A673 (cell line): ENCODE measurements around the gene GPHN.

Experiments used
- EZH2 ChIP-seq: fragments of 200-600 bp; sonication (generic); IDR thresholded peaks from 2 replicates; pipeline ENCODE4 v1.6.1; 2017; ENCODE audit warnings: borderline replicate concordance, low read depth, mild to moderate bottlenecking, mixed read lengths, antibody characterized with exemption, low read length; ENCODE audit not compliant: poor library complexity, severe bottlenecking
- TF ChIP-seq, protein P1 (sequence below): fragments of 300-800, 200-600 bp; sonication (generic); conservative IDR thresholded peaks from 2 replicates; pipeline ENCODE4 v1.5.1; 2017; ENCODE audit warnings: low read depth, mild to moderate bottlenecking, antibody characterized with exemption, low read length, moderate library complexity, mixed read lengths

DNA sequence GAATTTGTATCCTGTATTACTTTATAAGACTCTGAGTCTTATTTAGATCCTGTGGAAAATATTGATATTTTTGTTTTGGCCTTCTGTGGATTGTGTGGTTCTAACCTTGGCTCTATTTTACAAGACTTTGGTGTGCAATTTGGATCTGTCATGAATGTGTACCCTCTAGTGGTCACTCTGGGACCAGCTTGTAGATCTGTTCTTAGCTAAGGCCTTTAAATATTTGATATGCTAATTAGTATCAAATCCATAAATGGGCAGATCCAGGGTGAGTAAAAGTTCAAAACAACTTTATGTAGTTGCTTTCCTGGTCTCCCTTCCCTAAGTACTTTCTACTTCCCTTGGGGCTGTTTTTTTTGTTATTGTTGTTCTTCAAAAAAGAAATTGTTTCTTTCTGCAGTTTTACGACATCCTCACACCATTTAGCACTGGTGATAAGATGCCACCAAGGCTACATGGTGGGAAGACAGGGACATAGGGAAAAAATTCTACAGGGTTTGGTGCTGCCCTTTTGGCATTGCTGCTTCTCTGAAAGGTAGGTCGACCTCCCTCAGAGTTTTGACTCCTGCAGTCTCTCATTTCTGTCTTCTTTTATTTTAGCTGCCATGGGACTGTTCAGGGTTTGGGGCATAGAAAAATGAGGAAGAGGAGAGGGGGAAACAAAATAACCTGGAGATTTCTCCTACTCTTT is 238.5 kb downstream of the GPHN start:
- TF ChIP-seq EZH2 = no peak
- TF ChIP-seq, protein P1, sequence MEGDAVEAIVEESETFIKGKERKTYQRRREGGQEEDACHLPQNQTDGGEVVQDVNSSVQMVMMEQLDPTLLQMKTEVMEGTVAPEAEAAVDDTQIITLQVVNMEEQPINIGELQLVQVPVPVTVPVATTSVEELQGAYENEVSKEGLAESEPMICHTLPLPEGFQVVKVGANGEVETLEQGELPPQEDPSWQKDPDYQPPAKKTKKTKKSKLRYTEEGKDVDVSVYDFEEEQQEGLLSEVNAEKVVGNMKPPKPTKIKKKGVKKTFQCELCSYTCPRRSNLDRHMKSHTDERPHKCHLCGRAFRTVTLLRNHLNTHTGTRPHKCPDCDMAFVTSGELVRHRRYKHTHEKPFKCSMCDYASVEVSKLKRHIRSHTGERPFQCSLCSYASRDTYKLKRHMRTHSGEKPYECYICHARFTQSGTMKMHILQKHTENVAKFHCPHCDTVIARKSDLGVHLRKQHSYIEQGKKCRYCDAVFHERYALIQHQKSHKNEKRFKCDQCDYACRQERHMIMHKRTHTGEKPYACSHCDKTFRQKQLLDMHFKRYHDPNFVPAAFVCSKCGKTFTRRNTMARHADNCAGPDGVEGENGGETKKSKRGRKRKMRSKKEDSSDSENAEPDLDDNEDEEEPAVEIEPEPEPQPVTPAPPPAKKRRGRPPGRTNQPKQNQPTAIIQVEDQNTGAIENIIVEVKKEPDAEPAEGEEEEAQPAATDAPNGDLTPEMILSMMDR = peak; percentile 66
